Left cardiac atrium (tissue), 4 donors: Measurements from ENCODE around the gene NUP42. TPM values are rescaled to one million over a fixed set of nuclear protein-coding genes. Genes with fewer than 3 reads are reported as not detected.
"Not testable (repeated sequence)": the region's sequence is repeated elsewhere in the genome, so short reads cannot be mapped to it uniquely, and the experiment has no call there.

ENCODE experiments used
- ATAC-seq, 2 donors: fragments of 200-7000 bp; cut with Tn5 transposase; one replicate each; pipeline ENCODE4 v1.9.1; 2020; ENCODE audit warnings: mild to moderate bottlenecking in 2 of 2, moderate library complexity in 2 of 2
- DNase-seq: peaks from one replicate; pipeline ENCODE4 v3.0.0-alpha.2; 2020
- intact Hi-C, 2 donors: fragments of 100-400 bp; cut with DNase I; formaldehyde crosslinking; loops; one replicate each; pipeline versions ENCODE4 v1.14.1 to v1.15.1; 2022 to 2023
- long read RNA-seq: library from polyadenylated mRNA; unstranded; transcript quantifications from one replicate; pipeline ENCODE4 v2.0.0, GENCODE V29; 2021
- total RNA-seq, 2 donors: library from RNA; stranded (reverse); fragmentation: NEBNext Ultra II Directional; extraction: Animal tissue kit (Norgen Biotek cat#: 25700); gene quantifications; one replicate each; pipeline ENCODE4 v1.2.1, GENCODE V29; 2021
- donor health status: DM: no; HTN: yes; CAD: no.
- donor health status: DM: no; HTN: yes; CAD: no; lungs with severe emphysema.
- donor health status: DM: yes; HTN: yes; CAD: no.
- donor health status: Dilated cardiomyopathy.

Gene NUP42
- 10 to 100 TPM; 21.8 to 23.3 TPM for total RNA-seq
- long read RNA-seq, transcript NUPL2-201 (7 exons, 1,795 nt) = major isoform, 9 of 15 reads
- long read RNA-seq, partial matches to known transcripts = 0 of 15 reads
- long read RNA-seq, other reads (novel, unspliced or antisense) = 3 of 15 reads

GRCh38 chr7:23181684-23182553 lies at the start of gene NUP42:
TSS of gene NUP42 (plus strand) at chr7:23182048. CDS start at chr7:23182086, 38 bp downstream.
- ATAC-seq (peak; percentile 96 to 98), DNase-seq (peak; percentile 96)
- intact Hi-C loops = loop anchor here in 1 of 2 donors (1.0 kb wide), 1 partner anchor 76 kb away; no protein-coding TSS in a partner anchor

- intact Hi-C loops = no loop called here
- ATAC-seq = no peak
Observed at GRCh38 chr7:23133797-23134196, 48.1 kb upstream of the NUP42 start.

DNA sequence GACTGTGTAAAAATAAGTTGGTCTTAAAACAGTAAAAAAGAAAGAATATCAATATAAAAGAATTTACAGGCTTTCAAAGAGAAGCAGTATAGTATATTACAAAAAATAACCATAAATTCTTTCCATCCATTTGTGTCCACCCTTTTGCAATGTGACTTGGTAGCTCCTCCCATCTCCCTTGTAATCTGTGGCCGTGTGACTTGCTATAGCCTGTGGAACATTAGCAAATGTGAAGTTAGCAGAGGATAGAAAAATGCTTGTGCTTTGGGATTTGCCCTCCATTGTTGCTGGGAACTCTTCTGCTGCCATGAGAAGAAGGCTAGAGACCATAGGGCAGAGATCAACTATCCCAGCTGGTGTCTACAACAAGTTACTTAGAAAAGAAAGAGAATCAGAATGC lies 46.1 kb upstream of the NUP42 start:
- intact Hi-C loops = no loop called here
- DNase-seq (no peak), ATAC-seq (no peak)

More at GRCh38 chr7:23133797-23134196, 48.1 kb upstream of the NUP42 start:
- no peak for DNase-seq

DNA sequence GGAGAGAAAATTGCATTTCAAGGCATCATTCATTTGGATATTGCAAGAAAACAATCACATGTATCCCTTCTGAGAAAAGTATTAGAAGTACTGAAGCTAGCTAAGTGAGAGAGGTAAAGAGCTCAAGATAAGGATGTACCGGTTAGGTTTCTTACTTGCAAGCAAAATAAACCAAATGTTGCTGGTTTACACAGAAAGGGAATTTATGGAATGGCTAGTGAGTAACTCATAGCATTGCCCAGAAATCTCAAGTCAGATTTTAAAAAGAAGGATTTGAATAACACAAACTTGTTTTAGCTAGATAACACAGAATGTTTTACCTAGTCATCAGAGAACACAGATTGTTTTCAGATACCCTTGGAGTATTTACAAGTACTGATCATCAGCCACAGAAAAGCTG lies 45.6 kb upstream of the NUP42 start:
- DNase-seq (no peak), ATAC-seq (no peak)
- intact Hi-C loops = no loop called here

- intact Hi-C loops = no loop called here
Observed at GRCh38 chr7:23157679-23158078, 24.2 kb upstream of the NUP42 start.

DNA sequence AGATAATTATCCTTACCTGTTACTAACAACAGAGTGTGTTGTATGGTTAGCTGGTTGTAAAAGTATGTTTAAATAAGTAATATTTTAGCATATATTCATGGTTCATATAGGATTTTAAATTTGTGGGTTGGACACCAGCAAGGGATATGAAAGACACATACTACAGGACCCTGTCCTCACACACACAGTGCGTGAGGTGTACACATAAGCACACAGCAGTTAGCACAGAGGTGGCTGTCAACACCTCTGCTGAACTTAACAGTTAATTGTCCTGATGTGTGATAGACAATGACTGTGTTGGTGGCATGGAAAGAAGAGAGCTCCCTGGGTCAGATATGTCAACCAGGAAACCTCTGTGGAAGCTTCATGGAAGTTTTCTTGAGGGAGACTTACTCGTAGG lies 23.3 kb upstream of the NUP42 start:
- intact Hi-C loops = no loop called here
- no peak for ATAC-seq
- DNase-seq = no peak

More at GRCh38 chr7:23157679-23158078, 24.2 kb upstream of the NUP42 start:
- ATAC-seq (no peak), DNase-seq (no peak)

DNA sequence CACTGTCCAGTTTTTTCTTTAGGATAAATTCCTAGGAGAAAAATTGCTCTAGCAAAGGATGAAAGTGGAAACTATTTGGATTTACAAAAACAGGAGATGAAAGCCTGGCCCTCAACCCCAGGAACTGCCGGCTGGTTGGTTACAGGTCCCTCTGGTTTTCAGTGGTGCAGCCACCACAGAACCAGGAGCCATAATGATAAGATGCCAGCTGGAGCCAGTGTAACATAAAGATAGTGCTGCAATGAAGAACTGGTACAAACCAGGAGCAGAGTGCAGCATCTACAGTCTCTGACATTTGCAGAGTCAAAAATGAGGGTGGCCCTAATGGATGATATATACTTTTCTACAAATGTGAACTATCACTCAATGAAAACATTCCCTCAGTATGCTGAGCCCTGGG lies 20.4 kb upstream of the NUP42 start:
- DNase-seq (no peak), ATAC-seq (no peak)
- intact Hi-C loops = no loop called here

DNA sequence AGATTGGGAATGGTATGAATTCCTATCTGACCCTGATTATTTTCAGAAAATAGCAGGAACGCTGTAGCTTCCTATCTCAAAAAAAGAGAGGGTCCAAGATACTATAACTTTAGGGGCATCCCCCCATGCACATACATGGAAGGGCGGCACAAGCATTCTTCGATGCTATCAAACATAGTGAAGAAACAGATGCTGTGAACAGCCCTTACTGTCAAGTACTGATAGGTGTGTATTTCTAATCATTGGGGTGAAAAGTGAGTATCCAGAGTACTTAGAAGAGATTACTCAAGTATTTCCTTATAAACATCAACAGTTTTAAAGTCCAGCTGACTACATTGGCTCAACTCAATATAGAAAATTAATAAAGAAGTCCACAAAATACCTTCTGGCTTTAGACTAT lies 17.0 kb upstream of the NUP42 start:
- intact Hi-C loops = no loop called here
- DNase-seq = no peak
- no peak for ATAC-seq

GRCh38 chr7:23165316-23165715 lies 16.5 kb upstream of the NUP42 start:
- intact Hi-C loops = no loop called here
- DNase-seq (no peak), ATAC-seq (no peak)

GRCh38 chr7:23167691-23168090 lies 14.2 kb upstream of the NUP42 start:
- ATAC-seq = no peak
- no peak for DNase-seq
- intact Hi-C loops = no loop called here

DNA sequence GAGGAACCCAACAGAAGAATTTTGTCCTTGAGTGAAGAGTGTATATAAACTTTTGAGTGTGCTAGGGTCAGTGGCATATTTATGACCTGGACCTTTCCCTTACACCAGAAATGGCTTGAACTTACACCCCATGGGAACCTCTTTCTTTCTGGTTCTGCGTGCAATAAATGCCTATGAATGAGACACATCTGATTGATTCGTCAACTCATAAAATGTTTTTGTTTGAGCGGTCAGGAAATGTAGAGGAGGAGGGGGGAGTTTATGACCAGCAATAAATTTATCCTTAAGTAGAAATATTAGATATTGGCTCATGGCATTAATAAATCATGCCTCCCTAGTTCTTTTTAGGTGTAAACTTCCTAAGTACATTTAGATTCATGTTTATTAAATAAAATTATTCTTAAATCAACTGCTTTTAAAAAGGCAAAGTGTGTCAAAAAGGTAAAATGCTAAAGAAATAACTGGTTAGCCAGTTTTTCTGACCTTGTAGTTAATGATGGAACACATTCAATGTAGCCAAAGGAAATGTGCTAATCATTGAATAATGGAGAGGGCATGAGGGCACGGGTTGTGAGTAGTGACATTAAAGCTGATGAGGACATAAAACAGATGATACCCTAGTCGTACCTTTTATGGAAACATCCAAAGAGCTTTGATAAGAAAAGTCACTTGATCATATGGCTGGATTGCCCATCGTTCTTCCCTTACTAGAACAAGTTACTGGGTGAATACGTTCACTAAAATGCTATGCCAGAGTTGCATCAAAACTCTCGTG lies 13.6 kb upstream of the NUP42 start:
- intact Hi-C loops = no loop called here
- no peak for DNase-seq
- ATAC-seq = peak in 1 of 2 donors; percentile 57

- intact Hi-C loops = loop anchor here in 1 of 2 donors (10.0 kb wide), 1 partner anchor 71 kb away; the partner anchor contains the start of gene KLHL7
- DNase-seq = no peak
- no peak for ATAC-seq
Observed at GRCh38 chr7:23175938-23176337, 5.9 kb upstream of the NUP42 start.

GRCh38 chr7:23183279-23184012 lies 1.6 kb downstream of the NUP42 start:
- DNase-seq (no peak), ATAC-seq (no peak)
- intact Hi-C loops = no loop called here

DNA sequence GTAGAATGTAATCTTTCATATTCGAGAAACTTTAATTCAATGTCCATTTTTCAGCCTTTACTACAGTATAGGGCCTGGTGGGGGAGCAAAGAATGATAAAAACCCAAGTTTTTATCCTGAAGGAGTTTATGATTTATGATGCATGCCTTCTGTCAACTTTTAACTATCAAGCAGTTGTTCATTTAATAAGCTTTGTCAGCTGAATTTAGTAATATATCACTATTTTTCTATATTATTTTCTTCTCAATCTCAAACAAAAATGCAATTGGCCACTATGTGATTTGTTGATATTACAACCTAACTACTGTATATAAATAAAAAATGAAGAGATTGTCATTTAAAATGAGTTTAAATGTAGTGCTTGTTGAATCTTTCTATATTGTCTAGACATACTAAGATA lies 2.4 kb downstream of the NUP42 start:
- DNase-seq = no peak

GRCh38 chr7:23184709-23185359 lies 3.0 kb downstream of the NUP42 start:
- no peak for ATAC-seq
- intact Hi-C loops = loop anchor here (5.0 kb wide), 2 partner anchors 62 to 77 kb away; partner anchors contain the start of gene GPNMB (in 1 of the 2)
- DNase-seq = no peak

More for the DNA sequence above, 2.4 kb downstream of the NUP42 start:
- intact Hi-C loops = no loop called here
- ATAC-seq = no peak

GRCh38 chr7:23185980-23186379 lies 4.1 kb downstream of the NUP42 start:
- no peak for DNase-seq
- ATAC-seq = no peak
- intact Hi-C loops = loop anchor here (5.0 kb wide), 2 partner anchors 61 to 76 kb away; partner anchors contain the start of gene GPNMB (in 1 of the 2)

GRCh38 chr7:23191022-23191421 lies 9.2 kb downstream of the NUP42 start:
- ATAC-seq (no peak), DNase-seq (no peak)
- intact Hi-C loops = no loop called here

- intact Hi-C loops, DNase-seq, ATAC-seq: not testable (repeated sequence)
Observed at GRCh38 chr7:23193650-23194227, 11.9 kb downstream of the NUP42 start.
